Stimulated activated CD8-positive, alpha-beta memory T cell treated with anti-CD3 and anti-CD28 coated beads, Interleukin-7, amount 100 ng/mL, for 4 hours (primary cell): Measurements from ENCODE around the gene ZNF503.

Experiments used
- DNase-seq, 2 donors: peaks; one replicate each; pipeline ENCODE4 v3.0.0-alpha.2; 2020; ENCODE audit warnings: low read depth in 2 of 2

ZNF503 gene, protein sequence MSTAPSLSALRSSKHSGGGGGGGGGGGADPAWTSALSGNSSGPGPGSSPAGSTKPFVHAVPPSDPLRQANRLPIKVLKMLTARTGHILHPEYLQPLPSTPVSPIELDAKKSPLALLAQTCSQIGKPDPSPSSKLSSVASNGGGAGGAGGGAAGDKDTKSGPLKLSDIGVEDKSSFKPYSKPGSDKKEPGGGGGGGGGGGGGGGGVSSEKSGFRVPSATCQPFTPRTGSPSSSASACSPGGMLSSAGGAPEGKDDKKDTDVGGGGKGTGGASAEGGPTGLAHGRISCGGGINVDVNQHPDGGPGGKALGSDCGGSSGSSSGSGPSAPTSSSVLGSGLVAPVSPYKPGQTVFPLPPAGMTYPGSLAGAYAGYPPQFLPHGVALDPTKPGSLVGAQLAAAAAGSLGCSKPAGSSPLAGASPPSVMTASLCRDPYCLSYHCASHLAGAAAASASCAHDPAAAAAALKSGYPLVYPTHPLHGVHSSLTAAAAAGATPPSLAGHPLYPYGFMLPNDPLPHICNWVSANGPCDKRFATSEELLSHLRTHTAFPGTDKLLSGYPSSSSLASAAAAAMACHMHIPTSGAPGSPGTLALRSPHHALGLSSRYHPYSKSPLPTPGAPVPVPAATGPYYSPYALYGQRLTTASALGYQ

GRCh38 chr10:75401569-75402485 lies at the start of gene ZNF503:
TSS of gene ZNF503 (minus strand) at chr10:75401764. CDS start at chr10:75401419, 345 bp downstream.
- peak in 1 of 2 donors; percentile 15 for DNase-seq

GRCh38 chr10:75450644-75451640 lies 49.4 kb upstream of the ZNF503 start:
- no peak for DNase-seq

DNA sequence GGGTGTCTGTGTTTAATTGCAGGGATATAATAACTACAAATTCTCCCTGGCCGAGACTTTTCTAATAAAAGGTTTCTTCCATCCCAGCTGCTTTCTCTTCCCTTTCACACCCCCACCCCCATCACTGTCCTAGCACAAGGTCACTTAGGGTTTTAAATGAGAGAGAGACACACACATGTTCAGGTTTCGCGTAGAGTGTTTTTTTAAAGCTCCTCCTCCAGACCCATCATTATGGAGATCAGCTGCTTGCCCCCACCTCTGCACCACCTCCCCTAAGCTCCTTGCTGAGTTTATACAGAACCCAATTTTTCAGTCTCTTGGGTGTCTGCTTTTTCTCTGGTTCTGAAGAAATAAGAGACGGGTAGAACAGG lies 48.5 kb upstream of the ZNF503 start:
- DNase-seq, result no peak

DNA sequence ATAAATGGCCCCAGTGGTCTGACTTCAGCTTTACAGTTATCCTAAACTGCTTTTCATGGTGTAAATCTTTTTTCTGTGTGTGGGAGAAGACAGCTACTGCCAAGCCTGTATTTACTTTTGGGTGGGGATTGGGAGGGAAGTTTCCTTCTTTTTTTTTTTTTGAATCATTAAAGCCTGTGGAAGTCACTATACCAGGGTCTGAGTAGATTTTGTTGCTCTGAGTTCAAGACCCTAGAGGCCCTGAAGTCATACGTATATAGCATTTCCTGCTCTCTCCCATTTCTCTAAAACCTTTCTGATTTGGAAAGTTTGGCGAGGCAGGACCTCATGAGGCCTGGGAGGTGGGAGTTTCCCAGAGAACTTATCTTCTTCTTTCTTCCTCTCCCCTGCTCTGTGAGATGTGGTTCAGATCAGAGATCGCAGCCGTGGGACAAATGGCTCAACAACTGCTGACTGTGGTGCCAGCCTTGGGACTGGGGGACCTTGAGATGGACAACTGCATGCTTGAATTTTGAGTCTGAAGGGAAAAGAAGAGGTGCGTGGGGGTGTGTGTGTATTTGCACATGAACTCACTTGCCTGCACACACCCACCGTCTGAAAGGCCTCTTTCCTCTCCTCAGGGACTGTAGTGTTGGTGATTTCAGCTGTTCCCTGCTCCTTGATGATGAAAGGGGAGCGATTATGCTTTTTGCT lies 48.0 kb upstream of the ZNF503 start:
- no peak for DNase-seq

- no peak for DNase-seq
Measured at GRCh38 chr10:75448166-75448565, 46.6 kb upstream of the ZNF503 start.

DNA sequence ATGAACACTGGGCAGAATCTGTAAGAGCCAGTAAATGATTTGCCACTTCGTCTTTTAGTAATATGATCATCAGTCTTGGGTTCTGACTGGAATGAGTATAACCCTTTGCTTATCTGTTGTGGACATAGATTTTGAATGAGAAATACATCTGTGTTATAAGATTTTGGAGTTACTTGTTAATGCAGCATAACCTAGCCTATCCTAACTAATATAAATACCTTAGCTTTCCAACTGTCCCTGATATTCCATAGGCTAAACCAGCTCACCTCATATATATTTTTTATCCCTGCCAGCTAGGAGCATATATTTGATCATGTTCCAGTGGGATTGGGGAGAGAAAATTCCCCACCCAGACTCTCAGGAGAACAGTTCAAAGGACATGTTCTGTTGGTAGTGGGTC lies 44.9 kb upstream of the ZNF503 start:
- DNase-seq, result no peak

DNA sequence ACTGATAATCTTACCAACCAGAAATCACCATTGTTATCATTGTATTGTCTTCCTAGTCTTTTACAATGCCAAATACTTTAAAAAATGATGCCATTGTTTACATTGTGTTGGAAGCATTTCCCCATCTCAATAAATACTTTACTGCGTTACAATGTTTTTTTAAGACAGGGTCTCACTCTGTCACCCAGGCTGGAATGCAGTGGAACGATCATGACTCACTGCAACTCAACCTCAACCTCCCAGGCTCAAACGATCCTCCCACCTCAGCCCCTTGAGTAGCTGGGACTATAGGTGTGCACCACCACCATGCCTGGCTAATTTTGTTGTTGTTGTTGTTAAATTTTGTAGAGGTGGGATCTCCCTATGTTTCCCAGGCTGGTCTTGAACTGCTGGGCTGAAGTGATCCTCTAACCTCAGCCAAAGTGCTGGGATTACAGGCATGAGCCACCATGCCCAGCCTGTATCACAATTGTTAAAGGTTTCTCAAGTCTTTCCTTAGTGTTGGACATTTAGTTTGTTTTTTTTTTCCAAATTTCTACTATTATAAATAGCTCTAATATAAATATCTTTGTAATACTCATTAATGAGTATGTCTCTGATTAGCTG lies 43.3 kb upstream of the ZNF503 start:
- no peak for DNase-seq

GRCh38 chr10:75443362-75443761 lies 41.8 kb upstream of the ZNF503 start:
- DNase-seq, result no peak

- DNase-seq, result no peak
Measured at GRCh38 chr10:75441682-75442081, 40.1 kb upstream of the ZNF503 start.

GRCh38 chr10:75441196-75441595 lies 39.6 kb upstream of the ZNF503 start:
- no peak for DNase-seq

- no peak for DNase-seq
Measured at GRCh38 chr10:75440271-75440793, 38.8 kb upstream of the ZNF503 start.

DNA sequence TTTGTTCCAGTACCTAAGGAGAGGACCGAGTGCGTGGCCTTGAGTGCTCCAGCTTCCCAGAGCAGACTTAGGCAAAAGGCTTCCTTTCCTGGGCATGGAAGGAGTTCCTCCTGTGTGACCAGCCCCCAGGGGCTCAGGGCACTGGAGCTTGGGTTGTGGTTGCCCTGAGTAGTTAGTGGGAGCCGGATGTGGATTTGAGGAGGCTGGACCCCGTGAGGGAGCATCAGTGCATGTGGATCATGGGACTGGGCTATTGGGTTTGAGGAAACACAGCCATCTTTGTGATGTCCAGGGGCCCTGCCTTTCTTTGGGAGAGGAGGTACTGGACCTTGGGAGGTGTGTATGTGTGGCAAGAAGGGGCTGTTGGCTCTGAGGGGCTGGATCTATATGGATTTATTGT lies 38.2 kb upstream of the ZNF503 start:
- DNase-seq, result no peak

DNA sequence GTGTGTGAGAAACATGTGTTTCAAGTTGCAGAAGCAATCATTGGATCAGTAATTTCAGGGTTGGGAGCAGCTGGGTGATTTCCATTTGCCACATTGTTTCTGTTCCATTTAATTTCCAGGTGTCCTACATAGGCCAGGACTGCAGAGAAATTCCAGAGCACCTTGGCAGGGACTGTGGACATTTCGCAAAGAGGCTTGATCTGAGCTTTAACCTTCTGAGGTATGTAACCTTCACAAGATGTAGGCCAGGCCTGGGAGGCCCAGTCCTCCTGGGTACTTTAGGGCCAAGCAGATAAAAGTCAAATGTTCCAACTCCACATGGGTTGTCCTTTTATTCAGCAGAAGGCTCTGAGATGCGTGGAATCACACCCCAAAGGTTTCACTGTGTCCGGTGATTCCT lies 36.7 kb upstream of the ZNF503 start:
- DNase-seq, result no peak

- DNase-seq, result no peak
Measured at GRCh38 chr10:75437693-75438092, 36.1 kb upstream of the ZNF503 start.

GRCh38 chr10:75436896-75437295 lies 35.3 kb upstream of the ZNF503 start:
- DNase-seq, result no peak

- no peak for DNase-seq
Measured at GRCh38 chr10:75435291-75435690, 33.7 kb upstream of the ZNF503 start.

DNA sequence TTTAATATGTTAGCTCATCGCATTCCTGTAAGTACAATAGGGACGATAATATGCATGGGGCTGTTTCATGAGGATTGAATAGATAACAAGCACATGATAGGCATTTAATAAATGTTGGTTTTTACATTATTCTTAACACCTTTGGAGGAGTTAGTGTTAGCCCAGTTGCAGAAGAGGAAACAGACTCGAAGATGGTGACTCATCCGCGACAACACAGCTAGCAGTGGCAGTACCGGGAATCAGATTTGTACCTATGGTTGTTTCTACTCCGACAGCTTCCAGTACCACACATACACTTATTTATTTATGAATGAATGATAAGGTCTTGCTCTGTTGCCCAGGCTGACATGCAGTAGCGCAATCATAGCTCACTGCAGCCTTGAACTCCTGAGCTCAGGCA lies 32.7 kb upstream of the ZNF503 start:
- DNase-seq, result no peak

DNA sequence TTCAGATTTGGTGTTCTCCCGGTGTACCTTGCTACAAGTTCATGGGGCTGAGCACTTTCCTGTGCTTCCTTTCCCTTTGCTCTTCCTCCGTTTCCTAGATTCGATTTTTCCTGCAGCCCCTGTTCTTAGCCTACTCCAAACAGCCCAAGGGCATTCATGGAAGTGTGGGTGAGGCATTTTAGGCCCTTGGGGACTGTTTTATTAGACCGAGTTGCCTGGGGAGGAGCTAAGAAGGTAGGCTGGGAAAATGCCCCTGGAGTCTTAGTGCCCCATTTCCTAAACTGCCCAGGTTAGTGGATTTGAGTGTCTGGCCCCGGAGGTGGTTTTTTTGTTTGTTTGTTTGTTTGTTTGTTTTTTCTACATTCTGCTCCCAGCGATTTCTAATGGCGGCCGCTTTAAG lies 31.7 kb upstream of the ZNF503 start:
- no peak for DNase-seq

DNA sequence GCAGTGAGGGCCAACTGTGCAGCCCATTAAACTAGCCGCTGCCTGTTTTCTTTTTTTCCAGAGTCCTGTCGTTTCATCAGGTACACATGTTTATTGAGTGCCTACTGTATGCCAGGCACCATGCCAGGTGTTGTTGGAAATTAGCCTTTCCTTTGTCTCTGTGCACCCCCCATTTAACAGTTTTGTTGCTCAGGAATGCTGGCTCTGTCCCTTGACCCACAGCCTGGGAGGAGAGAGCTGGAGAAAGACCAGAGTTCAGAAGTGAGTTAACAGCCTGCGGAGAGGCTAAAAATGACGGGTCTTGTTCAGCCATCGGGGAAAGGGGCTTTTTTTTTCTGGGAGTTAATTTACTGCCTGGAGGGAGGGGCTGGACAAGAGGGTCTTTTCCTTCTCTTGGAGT lies 31.2 kb upstream of the ZNF503 start:
- DNase-seq, result no peak

DNA sequence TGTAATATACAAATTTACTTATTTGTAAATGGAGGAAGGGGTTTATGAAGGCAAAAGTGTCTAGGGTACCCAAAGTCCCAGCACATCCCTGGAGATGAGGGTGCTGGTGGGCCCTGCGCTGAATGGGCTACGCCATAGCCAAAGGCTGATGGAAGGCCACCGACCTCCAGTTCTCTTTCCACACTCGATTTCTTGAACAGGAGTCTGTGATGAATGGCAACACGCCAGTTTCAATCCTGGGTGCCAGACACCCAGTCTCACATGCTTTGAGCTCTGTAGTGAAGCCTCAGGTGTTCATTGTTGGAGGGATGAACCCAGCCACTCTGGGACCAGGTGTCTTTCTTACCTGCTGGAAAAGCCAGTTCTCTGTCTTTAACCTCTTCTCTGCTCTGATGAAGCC lies 30.6 kb upstream of the ZNF503 start:
- no peak for DNase-seq
